HG03103 (cell line): ENCODE data around the gene KIF3C.
"Not testable (repeated sequence)": the region's sequence is repeated elsewhere in the genome, so short reads cannot be mapped to it uniquely, and the experiment has no call there.

Experiments
- ATAC-seq: cut with Tn5 transposase; IDR thresholded peaks from one replicate; pipeline ENCODE4 v1.9.1; 2021; ENCODE audit warnings: low read depth; ENCODE audit not compliant: unreplicated experiment

KIF3C gene

GRCh38 chr2:25920786-25921415, 61.4 kb downstream of the KIF3C start:
- ATAC-seq: no peak

- ATAC-seq: no peak
Observed at GRCh38 chr2:25920336-25920735, 62.0 kb downstream of the KIF3C start.

- no peak for ATAC-seq
Observed at GRCh38 chr2:25917832-25918231, 64.5 kb downstream of the KIF3C start.

- ATAC-seq: not testable (repeated sequence)
Observed at GRCh38 chr2:25917411-25917810, 64.9 kb downstream of the KIF3C start.

GRCh38 chr2:25915944-25916772, 66.1 kb downstream of the KIF3C start:
- ATAC-seq: not testable (repeated sequence)

- not testable (repeated sequence) for ATAC-seq
Observed at GRCh38 chr2:25915411-25915810, 66.9 kb downstream of the KIF3C start.

- ATAC-seq: not testable (repeated sequence)
Observed at GRCh38 chr2:25913696-25913973, 68.7 kb downstream of the KIF3C start.

GRCh38 chr2:25912851-25913695, 69.2 kb downstream of the KIF3C start:
- ATAC-seq: no peak

GRCh38 chr2:25909574-25909973, 72.7 kb downstream of the KIF3C start:
- ATAC-seq: not testable (repeated sequence)

GRCh38 chr2:25905126-25905525, 77.2 kb downstream of the KIF3C start:
- ATAC-seq: no peak

GRCh38 chr2:25903216-25903776, 79.0 kb downstream of the KIF3C start:
- no peak for ATAC-seq

GRCh38 chr2:25899404-25899970, 82.8 kb downstream of the KIF3C start:
- ATAC-seq: no peak

- no peak for ATAC-seq
Observed at GRCh38 chr2:25897506-25897905, 84.8 kb downstream of the KIF3C start.

- ATAC-seq: not testable (repeated sequence)
Observed at GRCh38 chr2:25896308-25896707, 86.0 kb downstream of the KIF3C start.

- ATAC-seq: no peak
Observed at GRCh38 chr2:25895610-25896009, 86.7 kb downstream of the KIF3C start.

- no peak for ATAC-seq
Observed at GRCh38 chr2:25895018-25895417, 87.3 kb downstream of the KIF3C start.

- ATAC-seq: no peak
Observed at GRCh38 chr2:25894135-25894830, 88.0 kb downstream of the KIF3C start.

GRCh38 chr2:25891672-25892071, 90.6 kb downstream of the KIF3C start:
- ATAC-seq: no peak

GRCh38 chr2:25887624-25888242, 94.6 kb downstream of the KIF3C start:
- ATAC-seq: no peak

GRCh38 chr2:25885933-25886332, 96.4 kb downstream of the KIF3C start:
- no peak for ATAC-seq
